HCT116 (cell line): ENCODE data around the gene TNRC6A.
"Not testable (repeated sequence)": the region's sequence is repeated elsewhere in the genome, so short reads cannot be mapped to it uniquely, and the experiment has no call there.

Source experiments
- CEBPB ChIP-seq: IDR thresholded peaks from 2 replicates; pipeline ENCODE4 v1.6.1; 2012; ENCODE audit warnings: low read depth
- ZNF274 ChIP-seq: fragments of 200-500 bp; sonication (Bioruptor generic); IDR thresholded peaks from 2 replicates; pipeline ENCODE4 v1.6.1; 2014; ENCODE audit warnings: mild to moderate bottlenecking, low read depth, low read length, inconsistent platforms
- TF ChIP-seq, protein P1 (sequence below), 3 experiments: fragments of 200-600 bp in 1 of 3; sonication (generic) in 1 of 3; IDR thresholded peaks in 2 of 3; conservative IDR thresholded peaks in 1 of 3; 2 replicates each; pipeline ENCODE4 v1.5.1; 2012 to 2017; ENCODE audit warnings: low read depth in 2 of 3, low read length in 2 of 3, antibody characterized with exemption in 1 of 3, borderline replicate concordance in 1 of 3, control low read depth in 1 of 3, mild to moderate bottlenecking in 1 of 3, mixed read lengths in 1 of 3, mixed run types in 1 of 3, moderate library complexity in 1 of 3; ENCODE audit not compliant: insufficient read depth in 1 of 3

DNA sequence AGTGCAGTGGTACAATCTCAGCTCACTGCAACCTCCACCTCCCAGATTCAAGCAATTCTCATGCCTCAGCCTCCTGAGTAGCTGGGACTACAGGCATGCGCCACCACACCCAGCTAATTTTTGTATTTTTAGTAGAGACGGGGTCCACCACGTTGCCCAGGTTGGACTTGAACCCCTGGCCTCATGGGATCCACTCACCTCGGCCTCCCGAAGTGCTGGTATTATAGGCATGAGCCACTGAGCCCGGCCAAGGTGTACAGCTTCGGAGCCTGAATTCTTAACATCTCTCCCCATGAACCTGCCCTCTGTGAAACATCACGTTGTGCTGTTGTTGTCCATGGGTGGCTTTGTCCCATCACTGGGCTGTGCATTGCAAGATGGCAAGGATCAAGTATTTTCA, 127.4 kb downstream of the TNRC6A start:
- not testable (repeated sequence) for TF ChIP-seq CEBPB, ZNF274
- TF ChIP-seq, protein P1, sequence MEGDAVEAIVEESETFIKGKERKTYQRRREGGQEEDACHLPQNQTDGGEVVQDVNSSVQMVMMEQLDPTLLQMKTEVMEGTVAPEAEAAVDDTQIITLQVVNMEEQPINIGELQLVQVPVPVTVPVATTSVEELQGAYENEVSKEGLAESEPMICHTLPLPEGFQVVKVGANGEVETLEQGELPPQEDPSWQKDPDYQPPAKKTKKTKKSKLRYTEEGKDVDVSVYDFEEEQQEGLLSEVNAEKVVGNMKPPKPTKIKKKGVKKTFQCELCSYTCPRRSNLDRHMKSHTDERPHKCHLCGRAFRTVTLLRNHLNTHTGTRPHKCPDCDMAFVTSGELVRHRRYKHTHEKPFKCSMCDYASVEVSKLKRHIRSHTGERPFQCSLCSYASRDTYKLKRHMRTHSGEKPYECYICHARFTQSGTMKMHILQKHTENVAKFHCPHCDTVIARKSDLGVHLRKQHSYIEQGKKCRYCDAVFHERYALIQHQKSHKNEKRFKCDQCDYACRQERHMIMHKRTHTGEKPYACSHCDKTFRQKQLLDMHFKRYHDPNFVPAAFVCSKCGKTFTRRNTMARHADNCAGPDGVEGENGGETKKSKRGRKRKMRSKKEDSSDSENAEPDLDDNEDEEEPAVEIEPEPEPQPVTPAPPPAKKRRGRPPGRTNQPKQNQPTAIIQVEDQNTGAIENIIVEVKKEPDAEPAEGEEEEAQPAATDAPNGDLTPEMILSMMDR (IDR thresholded peaks at IDR 0.05 in 2 of 3, conservative IDR thresholded peaks at IDR 0.05 in 1 of 3; ENCODE audit: borderline replicate concordance in 1 of 3, insufficient read depth in 1 of 3, low read depth in 2 of 3, low read length in 2 of 3): not testable (repeated sequence)
